GM23248 (cell line): Measurements from ENCODE around the gene MYPN. TPM values are rescaled to one million over a fixed set of nuclear protein-coding genes. Genes with fewer than 3 reads are reported as not detected.

Source experiments
- DNase-seq: peaks from one replicate; pipeline ENCODE4 v3.0.0-alpha.2; 2015
- H2AFZ ChIP-seq: fragments of 200-600 bp; sonication (generic); 2 replicates; pipeline ENCODE4 v1.6.1; 2016; ENCODE audit warnings: antibody characterized with exemption
- H3F3A ChIP-seq: fragments of 200-600 bp; sonication (generic); 2 replicates; pipeline ENCODE4 v1.6.1; 2016; ENCODE audit warnings: mild to moderate bottlenecking, antibody characterized with exemption, mixed run types; ENCODE audit not compliant: insufficient read depth
- H3K27ac ChIP-seq: fragments of 200-600 bp; sonication (generic); 2 replicates; pipeline ENCODE4 v1.5.1; 2016; ENCODE audit warnings: mild to moderate bottlenecking
- H3K27me3 ChIP-seq: fragments of 200-600 bp; sonication (generic); replicated peaks from 2 replicates; pipeline ENCODE4 v1.6.1; 2016; ENCODE audit warnings: mild to moderate bottlenecking; ENCODE audit not compliant: insufficient read depth
- H3K36me3 ChIP-seq: fragments of 200-600 bp; sonication (generic); 2 replicates; pipeline ENCODE4 v1.6.1; 2016; ENCODE audit warnings: low read depth, mild to moderate bottlenecking
- H3K4me1 ChIP-seq: fragments of 200-600 bp; sonication (generic); 2 replicates; pipeline ENCODE4 v1.6.1; 2016; ENCODE audit warnings: mild to moderate bottlenecking; ENCODE audit not compliant: insufficient read depth
- H3K4me2 ChIP-seq: fragments of 200-600 bp; sonication (generic); one replicate; pipeline ENCODE4 v1.6.1; 2016; ENCODE audit warnings: mild to moderate bottlenecking; ENCODE audit not compliant: unreplicated experiment
- H3K4me3 ChIP-seq: fragments of 200-600 bp; sonication (generic); 2 replicates; pipeline ENCODE4 v1.5.1; 2016; ENCODE audit warnings: mild to moderate bottlenecking
- H3K79me2 ChIP-seq: fragments of 200-600 bp; sonication (generic); 2 replicates; pipeline ENCODE4 v1.6.1; 2016; ENCODE audit warnings: mild to moderate bottlenecking; ENCODE audit not compliant: insufficient read depth
- H3K9ac ChIP-seq: fragments of 200-600 bp; sonication (generic); 2 replicates; pipeline ENCODE4 v1.6.1; 2016; ENCODE audit warnings: mild to moderate bottlenecking
- H3K9me2 ChIP-seq: fragments of 200-600 bp; sonication (generic); 2 replicates; pipeline ENCODE4 v1.6.1; 2016; ENCODE audit warnings: mixed run types, mild to moderate bottlenecking, moderate library complexity; ENCODE audit not compliant: insufficient read depth
- H3K9me3 ChIP-seq: fragments of 200-600 bp; sonication (generic); one replicate; pipeline ENCODE4 v1.6.1; 2017; ENCODE audit warnings: low read depth
- H4K20me1 ChIP-seq: fragments of 200-600 bp; sonication (generic); 2 replicates; pipeline ENCODE4 v1.6.0; 2016; ENCODE audit not compliant: insufficient read depth
- EZH2 ChIP-seq: fragments of 200-600 bp; sonication (generic); IDR thresholded peaks from 2 replicates; pipeline ENCODE4 v1.6.1; 2018; ENCODE audit warnings: antibody characterized with exemption, mild to moderate bottlenecking; ENCODE audit not compliant: insufficient read depth, poor library complexity, severe bottlenecking
- EZH2phosphoT487 ChIP-seq: fragments of 200-600 bp; sonication (generic); IDR thresholded peaks from 2 replicates; pipeline ENCODE4 v1.6.1; 2018; ENCODE audit warnings: antibody characterized with exemption, moderate library complexity, mild to moderate bottlenecking, low read depth; ENCODE audit not compliant: insufficient read depth
- WGBS, 2 experiments: methylation state at CpG; one replicate each; pipeline ENCODE4 v1.1.6; 2015 to 2017; ENCODE audit warnings: low lambda C conversion rate in 2 of 2, low coverage in 1 of 2; ENCODE audit errors: missing lambda C conversion rate in 2 of 2; 5-methylcytosine and 5-hydroxymethylcytosine counted together
- in situ Hi-C: fragments of 300-500 bp; cut with MboI; formaldehyde crosslinking; loops from 2 replicates; pipeline ENCODE4 v1.15.0; 2020
- polyA plus RNA-seq: library from polyadenylated mRNA; unstranded; fragments of >200 nt; fragmentation: Nextera tagmentation; extraction: Ambion mirVana; gene quantifications from 2 replicates; pipeline ENCODE4 v1.2.1, GENCODE V29; 2016
- total RNA-seq: library from RNA; depleted of rRNA; stranded (reverse); fragments of >200 nt; shearing (Covaris generic); gene quantifications from 2 replicates; pipeline ENCODE4 v1.2.3, GENCODE V29; 2014

MYPN gene
- total and polyA plus RNA-seq, 2 experiments from 2014 or later: 9.2 to 14.5 TPM

GRCh38 chr10:68176797-68177196 lies 67.5 kb downstream of the MYPN start:
- no peaks in the 10 kb centered on the region for H3K9me2 ChIP-seq
- H3K4me1 ChIP-seq: peaks cover 12% of the 10 kb centered on the region; the same call in 1 of the 2 replicates
- H3K4me2 ChIP-seq: no peak overlapping the region
- no peak overlapping the region for H3K9ac ChIP-seq
- TF ChIP-seq EZH2phosphoT487: no peak
- TF ChIP-seq EZH2: no peak
- H3K27me3 ChIP-seq: no peaks in the 10 kb centered on the region
- H3K27ac ChIP-seq: no peak overlapping the region
- 79 to 80% methylated on average over 4 of the region's 4 CpGs for WGBS, 2 experiments
- no peak overlapping the region for H2AFZ ChIP-seq
- in situ Hi-C loops: no loop called here
- no peaks in the 10 kb centered on the region for H3K79me2 ChIP-seq
- no peak overlapping the region for H3K4me3 ChIP-seq
- H3K9me3 ChIP-seq: no peaks in the 10 kb centered on the region
- peaks cover 14% of the 10 kb centered on the region for H3F3A ChIP-seq
- DNase-seq: no peak
- no peaks in the 10 kb centered on the region for H4K20me1 ChIP-seq
- H3K36me3 ChIP-seq: no peaks in the 10 kb centered on the region

- DNase-seq: no peak
- in situ Hi-C loops: no loop called here
- H3K36me3 ChIP-seq: no peaks in the 10 kb centered on the region
Observed at GRCh38 chr10:68178592-68178991, 69.3 kb downstream of the MYPN start.

DNA sequence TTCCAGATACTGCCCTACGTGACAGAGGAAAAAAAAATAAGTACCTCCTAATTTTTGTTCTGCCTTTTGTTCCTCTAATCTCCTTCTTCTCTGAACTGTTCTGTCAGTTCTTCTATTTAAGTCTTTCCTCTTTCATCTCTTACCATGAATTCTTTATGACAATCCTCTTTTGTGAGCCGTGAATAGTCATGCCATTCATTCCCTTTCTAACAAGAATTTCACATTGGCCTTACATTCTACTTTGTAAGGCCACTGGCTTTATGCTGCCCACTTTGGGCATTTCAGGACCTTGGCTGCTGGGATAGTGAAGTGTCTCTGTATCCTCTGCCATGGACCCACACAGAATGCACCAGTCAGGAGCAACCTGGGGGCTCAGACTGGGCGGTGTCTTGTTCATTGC lies 69.7 kb downstream of the MYPN start:
- Histone ChIP-seq H2AFZ (no peak overlapping the region), H4K20me1 (no peaks in the 10 kb centered on the region), H3K9me2 (no peaks in the 10 kb centered on the region), H3K27ac (no peak overlapping the region), H3K79me2 (no peaks in the 10 kb centered on the region), H3K4me1 (peaks cover 12% of the 10 kb centered on the region; the same call in 1 of the 2 replicates), H3K9me3 (no peaks in the 10 kb centered on the region), H3K27me3 (no peaks in the 10 kb centered on the region), H3K4me3 (no peak overlapping the region), H3K9ac (no peak overlapping the region), H3K4me2 (no peak overlapping the region), H3K36me3 (no peaks in the 10 kb centered on the region), H3F3A (peaks cover 14% of the 10 kb centered on the region)
- in situ Hi-C loops: no loop called here
- 90% methylated on average over 3 of the region's 3 CpGs for WGBS, 2 experiments
- DNase-seq: no peak
- TF ChIP-seq EZH2 (no peak), EZH2phosphoT487 (no peak)

More at GRCh38 chr10:68178592-68178991, 69.3 kb downstream of the MYPN start:
- no peaks in the 10 kb centered on the region for H3K9me3 ChIP-seq
- H4K20me1 ChIP-seq: no peaks in the 10 kb centered on the region
- H3K9ac ChIP-seq: no peak overlapping the region
- no peak for TF ChIP-seq EZH2
- no peak for TF ChIP-seq EZH2phosphoT487
- H3K4me1 ChIP-seq: peaks cover 12% of the 10 kb centered on the region; the same call in 1 of the 2 replicates
- no peak overlapping the region for H3K27ac ChIP-seq
- H3K4me2 ChIP-seq: no peak overlapping the region
- H3K4me3 ChIP-seq: no peak overlapping the region
- WGBS, 2 experiments: 83 to 88% methylated on average over 4 of the region's 4 CpGs
- peaks cover 14% of the 10 kb centered on the region for H3F3A ChIP-seq
- no peaks in the 10 kb centered on the region for H3K9me2 ChIP-seq
- no peaks in the 10 kb centered on the region for H3K79me2 ChIP-seq
- H3K27me3 ChIP-seq: no peaks in the 10 kb centered on the region
- H2AFZ ChIP-seq: no peak overlapping the region

DNA sequence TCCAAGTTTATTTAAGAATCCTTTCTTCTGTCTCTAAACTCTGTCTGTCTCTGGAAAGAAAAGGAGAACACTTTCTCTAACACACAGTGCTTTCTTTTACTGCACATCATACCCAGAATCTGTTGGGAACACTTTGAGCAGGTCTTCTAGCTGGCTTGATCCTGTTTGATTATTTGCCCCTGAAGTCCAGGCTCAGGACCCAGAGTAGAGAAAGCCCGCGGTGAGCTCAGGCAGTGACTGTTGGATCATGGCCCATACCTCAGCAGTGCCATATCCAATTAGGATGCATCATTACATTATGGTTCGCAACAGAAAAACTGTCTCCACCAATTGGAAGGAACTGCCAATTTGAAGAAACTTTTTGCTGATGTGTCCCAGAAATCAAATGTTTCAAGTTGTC lies 71.2 kb downstream of the MYPN start:
- in situ Hi-C loops: no loop called here
- no peak for DNase-seq
- TF ChIP-seq EZH2: no peak
- no peak for TF ChIP-seq EZH2phosphoT487
- Histone ChIP-seq H3K9me2 (no peaks in the 10 kb centered on the region), H3K9ac (no peak overlapping the region), H3K4me2 (no peak overlapping the region), H3K9me3 (no peaks in the 10 kb centered on the region), H3F3A (peaks cover 14% of the 10 kb centered on the region), H2AFZ (no peak overlapping the region), H3K27me3 (no peaks in the 10 kb centered on the region), H3K27ac (no peak overlapping the region), H4K20me1 (no peaks in the 10 kb centered on the region), H3K79me2 (no peaks in the 10 kb centered on the region), H3K36me3 (no peaks in the 10 kb centered on the region), H3K4me3 (no peak overlapping the region), H3K4me1 (peaks cover 10% of the 10 kb centered on the region; the same call in 1 of the 2 replicates)
- WGBS, 2 experiments: 94 to 99% methylated on average over 3 of the region's 3 CpGs

DNA sequence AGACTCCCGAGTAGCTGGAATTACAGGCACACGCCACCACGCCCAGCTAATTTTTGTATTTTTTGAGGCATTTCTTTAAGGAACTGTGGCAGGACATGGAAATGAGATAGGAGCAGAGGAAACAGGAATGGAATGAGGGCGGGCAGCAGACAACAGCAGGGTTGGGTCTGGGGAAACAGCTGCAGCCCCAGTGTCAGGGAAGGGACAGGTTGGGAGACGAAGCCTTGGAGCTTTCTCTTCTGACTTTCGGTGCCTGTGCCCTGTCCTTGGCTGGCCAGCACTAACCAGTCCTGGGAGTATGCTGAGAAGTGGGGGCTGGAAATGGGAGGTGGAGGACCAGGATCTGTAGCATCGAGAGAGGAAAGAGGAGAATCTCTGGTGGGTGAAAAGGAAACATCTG lies 75.3 kb downstream of the MYPN start:
- H2AFZ ChIP-seq: no peak overlapping the region
- no peak overlapping the region for H3K4me3 ChIP-seq
- 0 out of 2 replicates have a peak, but pooled peaks cover 4% of the 10 kb centered on the region for H3K36me3 ChIP-seq
- no peak for DNase-seq
- no peaks in the 10 kb centered on the region for H3K9me2 ChIP-seq
- 77% methylated on average over 7 of the region's 7 CpGs for WGBS, 2 experiments
- no peaks in the 10 kb centered on the region for H3K4me1 ChIP-seq
- no peaks in the 10 kb centered on the region for H3K9me3 ChIP-seq
- TF ChIP-seq EZH2phosphoT487 (no peak), EZH2 (no peak)
- no peaks in the 10 kb centered on the region for H3F3A ChIP-seq
- in situ Hi-C loops: no loop called here
- H3K9ac ChIP-seq: no peak overlapping the region
- H3K27me3 ChIP-seq: no peaks in the 10 kb centered on the region
- no peaks in the 10 kb centered on the region for H4K20me1 ChIP-seq
- no peak overlapping the region for H3K27ac ChIP-seq
- H3K4me2 ChIP-seq: no peak overlapping the region
- H3K79me2 ChIP-seq: no peaks in the 10 kb centered on the region
